ENCODE data around the gene ABCA7. TPM values are rescaled to one million over a fixed set of nuclear protein-coding genes. Genes with fewer than 3 reads are reported as not detected.

Gene ABCA7
- total and polyA plus RNA-seq, 2 of the 8 experiments (the other 6 are each of a cell fraction or from before 2014, with no cell fraction given): 10.4 to 25.6 TPM

- TF ChIP-seq, protein P1, sequence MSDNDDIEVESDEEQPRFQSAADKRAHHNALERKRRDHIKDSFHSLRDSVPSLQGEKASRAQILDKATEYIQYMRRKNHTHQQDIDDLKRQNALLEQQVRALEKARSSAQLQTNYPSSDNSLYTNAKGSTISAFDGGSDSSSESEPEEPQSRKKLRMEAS (IDR thresholded peaks at IDR 0.05): no peak
- TF ChIP-seq TAF7 (optimal IDR thresholded peaks at IDR 0.05; ENCODE audit: borderline replicate concordance, low read depth, low read length): no peak
These were observed 31.5 kb upstream of the ABCA7 start (continued) for GRCh38 chr19:1008268-1009040.
